ENCODE data around the gene PIK3R3.

The PIK3R3 gene

DNA sequence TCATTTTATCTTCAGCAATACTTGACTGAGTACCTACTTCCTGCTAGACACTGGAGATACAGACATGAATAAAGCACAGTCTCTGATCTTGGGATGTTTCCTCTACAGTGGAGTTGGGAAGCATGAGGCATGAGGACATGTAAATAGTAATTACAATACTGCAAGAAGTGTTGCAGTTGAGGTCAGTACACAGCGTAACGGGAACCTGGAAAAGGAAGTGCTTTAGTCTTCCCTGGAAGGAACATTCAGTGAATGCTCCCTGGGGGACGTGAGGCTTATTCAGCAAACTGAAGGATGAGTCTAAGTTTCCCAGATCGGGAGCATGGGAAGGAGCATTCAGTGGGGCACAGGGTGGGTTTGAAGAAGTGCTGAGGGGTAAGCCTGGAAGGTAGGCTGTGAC, 112.4 kb downstream of the PIK3R3 start:
- DNase-seq: no peak

DNA sequence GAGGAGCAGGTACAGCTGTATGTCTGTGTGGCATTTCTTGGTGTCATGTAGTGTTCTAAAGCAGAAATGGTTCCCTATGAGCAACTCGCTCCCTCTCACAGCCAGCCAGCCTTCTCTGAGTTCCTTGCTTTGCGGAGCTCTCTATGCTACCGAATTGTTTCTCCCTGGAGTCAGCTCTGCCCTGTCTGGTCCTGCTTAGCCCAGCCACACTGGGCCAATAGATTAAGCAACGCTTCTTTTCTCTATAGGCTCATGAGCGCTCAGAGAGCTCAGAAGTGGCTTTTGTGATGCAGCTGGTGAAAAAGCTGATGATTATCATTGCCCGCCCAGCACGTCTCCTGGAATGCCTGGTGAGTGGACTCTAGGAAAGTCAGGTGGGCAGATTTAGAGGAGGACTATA, 113.1 kb downstream of the PIK3R3 start:
- DNase-seq: no peak

DNA sequence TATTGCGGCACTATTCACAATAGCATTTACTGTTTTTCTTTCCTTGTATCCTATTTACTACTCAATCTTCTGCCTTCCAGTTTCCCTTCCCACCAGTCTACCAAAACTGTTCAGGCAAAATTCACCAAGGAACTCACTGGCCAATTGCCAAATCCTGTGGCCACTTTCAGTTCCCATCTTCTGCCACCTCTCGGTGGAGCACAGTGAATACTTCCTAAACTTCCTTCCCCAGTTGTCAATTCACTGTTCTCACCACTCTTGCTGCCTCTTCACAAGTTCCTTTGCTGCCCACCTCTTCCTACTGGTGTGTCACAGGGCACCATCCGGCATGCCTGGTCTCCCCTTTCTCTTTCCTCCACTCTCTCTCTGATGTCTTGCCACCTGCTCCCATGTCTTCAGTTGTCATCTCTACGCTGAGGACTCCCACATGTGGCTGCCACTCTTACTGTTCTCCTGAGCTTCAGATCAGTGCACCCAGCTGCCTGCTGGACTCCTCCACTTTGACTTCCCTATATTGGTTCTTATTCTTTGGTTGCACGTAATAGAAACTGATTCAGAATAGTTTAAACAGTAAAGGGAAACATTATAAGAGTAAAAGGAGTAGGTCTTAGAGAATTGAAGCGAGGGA, 114.4 kb downstream of the PIK3R3 start:
- DNase-seq: no peak

DNA sequence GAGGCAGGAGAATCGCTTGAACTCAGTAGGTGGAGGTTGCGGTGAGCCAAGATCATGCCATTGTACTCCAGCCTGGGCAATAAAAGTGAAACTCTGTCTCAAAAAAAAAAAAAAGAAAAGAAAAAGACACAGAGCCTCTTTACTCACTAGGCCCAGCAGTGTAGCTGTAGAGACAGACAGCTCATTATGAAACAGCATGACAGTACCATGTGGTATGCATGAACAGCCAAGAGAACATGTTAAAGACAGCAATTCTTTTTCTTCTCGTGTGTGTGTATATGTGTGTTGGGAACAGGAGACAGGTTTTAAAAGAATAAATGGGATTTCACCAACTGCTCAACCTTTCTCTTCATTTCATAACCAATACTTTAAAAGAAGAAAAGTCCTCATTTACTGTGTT, 118.8 kb downstream of the PIK3R3 start:
- no peak for DNase-seq

DNA sequence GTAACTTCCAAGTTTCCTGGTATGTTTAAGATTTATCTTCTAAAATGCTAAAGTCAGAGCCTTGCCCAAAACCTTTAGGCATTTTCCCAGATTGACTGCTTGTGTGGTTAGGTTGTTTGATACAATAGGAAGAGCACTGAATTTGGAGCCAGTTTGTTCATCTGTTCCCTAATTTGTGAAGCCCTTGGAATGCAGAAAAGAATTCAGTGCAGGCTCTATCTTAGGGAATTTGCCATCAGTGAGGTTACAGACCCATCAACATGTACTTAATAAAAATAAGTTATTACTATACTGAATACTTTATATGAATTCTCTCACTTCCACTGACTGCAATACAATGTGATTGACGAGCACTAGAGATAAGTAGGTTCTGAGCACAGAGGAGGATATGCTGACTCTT, 120.2 kb downstream of the PIK3R3 start:
- DNase-seq: no peak

DNA sequence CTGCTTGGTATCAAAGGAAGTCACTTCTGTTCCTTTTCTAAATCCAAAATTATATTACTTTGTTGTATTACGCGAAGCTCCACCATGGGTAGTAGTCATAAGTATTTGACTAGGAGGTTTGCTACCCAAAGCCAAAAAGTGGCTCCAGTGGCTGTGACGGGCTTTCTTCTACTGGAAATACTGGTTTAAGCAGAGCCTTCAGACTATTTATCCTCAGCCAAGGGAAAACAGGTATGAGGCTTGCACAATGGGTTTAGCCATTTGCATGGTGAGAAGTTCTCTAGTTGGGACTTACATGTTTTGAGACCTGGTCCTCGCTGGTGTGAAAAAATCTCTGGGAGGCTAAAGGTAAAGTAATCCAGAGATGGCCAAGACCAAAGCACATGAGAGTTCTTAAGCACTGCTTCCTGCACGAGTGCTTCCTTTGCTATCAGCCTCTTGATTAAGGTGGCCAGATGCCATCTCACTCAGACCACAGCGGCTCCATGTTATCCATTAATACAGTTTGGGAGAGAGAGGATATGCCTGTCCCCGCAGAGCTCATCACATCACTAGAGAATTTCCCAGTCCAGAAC, 121.2 kb downstream of the PIK3R3 start:
- no peak for DNase-seq

DNA sequence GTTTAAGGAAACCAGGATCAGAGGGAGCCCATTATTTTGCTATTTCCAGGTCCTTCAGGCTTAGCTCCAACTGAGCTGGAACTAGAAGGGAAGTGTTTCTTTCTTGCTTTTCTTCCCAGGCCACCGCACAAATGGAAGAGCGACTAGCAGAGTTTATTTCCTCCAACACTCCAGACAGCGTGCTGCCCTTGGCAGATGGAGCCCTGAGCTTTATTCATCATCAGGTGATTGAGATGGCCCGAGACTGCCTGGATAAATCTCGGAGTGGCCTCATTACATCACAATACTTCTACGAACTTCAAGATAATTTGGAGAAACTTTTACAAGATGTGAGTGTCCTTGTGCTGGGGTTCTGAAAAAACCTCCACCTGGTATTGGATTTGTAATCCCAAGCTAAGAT, 121.8 kb downstream of the PIK3R3 start:
- no peak for DNase-seq

DNA sequence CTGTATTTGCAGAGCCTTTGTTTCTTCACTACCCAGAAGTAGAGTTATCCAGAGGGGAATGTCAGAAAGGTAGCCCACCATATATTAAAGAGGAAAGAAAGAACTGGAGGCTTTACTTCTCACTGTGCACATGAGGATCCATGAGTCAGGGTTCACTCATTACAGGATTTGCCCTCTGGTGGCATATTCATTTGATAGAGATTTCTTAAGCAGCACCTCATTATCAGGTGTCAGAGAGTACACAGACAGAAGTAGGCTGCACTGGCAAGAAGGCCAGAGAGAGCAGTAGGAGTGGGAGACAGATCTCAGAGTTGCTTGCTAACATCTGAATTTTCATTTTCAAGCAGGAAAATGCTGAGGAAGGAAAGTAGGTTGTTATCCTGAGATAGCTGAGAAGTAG, 123.8 kb downstream of the PIK3R3 start:
- no peak for DNase-seq

DNA sequence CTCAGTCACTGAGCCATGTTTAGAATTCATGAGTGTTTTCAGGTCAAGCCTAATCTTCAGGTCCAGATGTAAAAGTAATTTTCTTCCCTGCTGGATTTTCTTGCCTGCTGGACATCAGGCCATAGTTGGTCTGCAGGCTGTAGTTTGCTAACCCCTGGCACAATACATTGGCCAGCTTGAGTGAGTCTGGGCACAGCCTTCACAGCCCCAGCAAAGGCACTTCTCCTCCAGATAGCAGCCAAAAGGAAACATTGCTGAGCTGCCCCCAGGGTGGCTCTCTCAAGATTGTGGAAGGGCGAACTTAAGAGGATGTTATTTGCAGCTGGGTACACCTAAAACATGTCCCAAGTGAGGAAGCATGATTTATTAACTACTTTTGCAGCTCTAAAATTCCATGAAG, 126.8 kb downstream of the PIK3R3 start:
- DNase-seq: no peak

DNA sequence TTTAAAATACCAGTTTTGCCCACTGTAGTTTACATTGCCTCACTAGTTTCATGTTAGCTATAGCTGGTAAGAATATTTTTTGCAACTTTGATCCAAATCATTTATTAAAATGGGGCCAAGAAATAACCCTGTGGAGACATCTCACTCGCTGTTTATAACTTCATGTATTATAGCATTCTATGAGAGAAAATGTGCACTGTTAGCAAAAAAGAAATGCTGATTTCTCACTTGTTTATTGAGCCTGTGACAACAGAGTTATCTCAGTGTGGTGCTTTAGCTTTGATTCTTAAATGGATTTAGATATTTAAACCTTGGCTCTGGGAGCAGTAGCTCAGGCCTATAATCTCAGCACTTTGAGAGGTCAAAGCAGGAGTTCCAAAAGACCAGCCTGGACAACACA, 127.9 kb downstream of the PIK3R3 start:
- DNase-seq: no peak

DNA sequence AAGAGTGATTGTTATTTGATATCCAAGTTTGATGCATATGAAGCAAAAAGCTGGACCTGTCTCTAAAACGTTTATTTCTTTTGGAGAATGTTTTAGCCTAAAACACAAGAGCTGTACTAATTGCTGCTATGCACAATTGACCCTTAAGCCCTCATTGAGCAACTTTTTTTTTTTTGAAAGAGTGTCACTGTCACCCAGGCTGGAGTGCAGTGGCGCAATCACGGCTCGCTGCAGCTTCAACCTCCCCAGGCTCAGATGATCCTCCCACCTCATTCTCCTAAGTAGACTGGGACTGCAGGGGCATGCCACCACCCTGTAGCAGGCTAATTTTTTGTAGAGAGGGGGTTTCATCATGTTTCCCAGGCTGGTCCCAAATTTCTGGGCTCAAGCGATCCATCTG, 129.1 kb downstream of the PIK3R3 start:
- no peak for DNase-seq

DNA sequence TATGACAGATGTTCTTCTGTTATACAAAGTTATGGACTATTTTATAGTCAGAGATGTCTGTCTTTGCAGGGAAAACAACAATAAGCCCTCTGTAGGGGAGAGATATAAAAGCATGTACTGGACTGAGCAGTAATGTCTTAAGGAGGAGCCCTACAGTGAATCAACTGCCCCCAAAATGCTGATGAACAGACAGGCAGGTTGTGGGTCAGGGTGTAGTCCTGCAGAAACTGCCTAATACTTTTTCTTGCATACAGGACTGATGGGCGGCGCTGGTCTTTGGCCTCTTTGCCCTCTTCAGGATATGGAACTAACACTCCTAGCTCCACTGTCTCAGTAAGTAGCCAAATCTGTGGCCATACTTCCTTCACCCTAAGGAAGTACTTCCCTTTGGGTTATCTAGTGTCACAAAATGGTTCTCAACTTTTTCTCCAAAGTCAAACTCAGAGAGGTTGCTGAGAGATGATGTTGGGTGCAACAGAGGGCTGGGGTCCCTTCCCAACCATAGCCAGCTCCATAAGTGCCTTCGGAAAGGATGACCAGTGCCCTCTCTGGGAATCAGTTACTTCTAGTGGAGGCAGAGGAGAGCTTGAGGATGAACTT, 129.8 kb downstream of the PIK3R3 start:
- DNase-seq: no peak

DNA sequence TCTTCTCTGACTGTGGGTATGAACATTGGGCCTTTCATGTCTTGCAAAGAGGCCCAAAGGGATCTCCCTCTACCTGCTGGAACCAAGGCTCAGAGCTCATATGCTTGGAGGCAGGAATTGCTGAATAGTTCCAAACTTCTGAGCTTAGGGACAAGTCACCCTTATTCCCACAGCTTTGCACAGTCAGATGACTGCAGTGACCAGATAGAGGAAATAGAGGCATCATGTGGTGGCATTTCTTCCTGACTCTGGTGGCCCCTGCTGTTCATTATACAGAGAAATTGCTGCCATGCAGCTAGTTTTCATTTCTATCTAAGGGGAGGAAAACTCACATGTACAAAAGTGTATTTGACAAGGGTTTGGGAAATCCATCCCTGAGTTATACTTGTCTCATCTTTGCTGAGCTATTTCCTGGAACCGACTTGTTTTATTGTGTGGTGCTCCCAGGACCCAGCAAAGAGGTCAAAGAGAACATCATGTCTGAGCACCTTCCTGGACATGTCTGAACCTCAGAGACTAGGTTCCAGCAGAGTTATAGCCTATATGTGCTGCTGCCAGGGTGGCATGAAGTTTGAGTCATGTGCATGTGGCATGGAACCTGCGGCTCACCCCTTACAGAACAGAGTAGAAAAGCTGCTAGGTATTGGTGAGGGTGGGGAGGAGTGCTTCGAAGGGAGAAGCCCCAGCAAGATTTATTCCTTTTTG, 131.2 kb downstream of the PIK3R3 start:
- no peak for DNase-seq

DNA sequence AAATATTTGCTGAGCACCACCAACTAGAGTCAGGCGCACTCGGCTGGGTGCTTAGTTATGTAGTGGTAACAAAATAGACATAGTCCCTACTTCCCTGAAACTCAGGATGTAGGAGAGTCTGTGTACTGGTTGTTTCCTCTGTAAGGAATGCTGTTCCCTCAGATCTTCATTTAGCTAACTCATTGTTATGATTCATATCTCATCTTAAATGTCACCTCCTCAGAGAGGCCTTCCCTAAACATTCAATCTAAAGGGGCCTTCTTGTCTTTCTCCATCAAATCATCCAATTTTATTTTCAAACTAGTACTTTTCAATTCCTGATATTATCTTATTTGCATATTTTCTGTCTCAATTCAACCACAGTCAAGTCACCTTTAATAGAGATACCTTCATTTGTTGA, 132.9 kb downstream of the PIK3R3 start:
- DNase-seq: no peak

DNA sequence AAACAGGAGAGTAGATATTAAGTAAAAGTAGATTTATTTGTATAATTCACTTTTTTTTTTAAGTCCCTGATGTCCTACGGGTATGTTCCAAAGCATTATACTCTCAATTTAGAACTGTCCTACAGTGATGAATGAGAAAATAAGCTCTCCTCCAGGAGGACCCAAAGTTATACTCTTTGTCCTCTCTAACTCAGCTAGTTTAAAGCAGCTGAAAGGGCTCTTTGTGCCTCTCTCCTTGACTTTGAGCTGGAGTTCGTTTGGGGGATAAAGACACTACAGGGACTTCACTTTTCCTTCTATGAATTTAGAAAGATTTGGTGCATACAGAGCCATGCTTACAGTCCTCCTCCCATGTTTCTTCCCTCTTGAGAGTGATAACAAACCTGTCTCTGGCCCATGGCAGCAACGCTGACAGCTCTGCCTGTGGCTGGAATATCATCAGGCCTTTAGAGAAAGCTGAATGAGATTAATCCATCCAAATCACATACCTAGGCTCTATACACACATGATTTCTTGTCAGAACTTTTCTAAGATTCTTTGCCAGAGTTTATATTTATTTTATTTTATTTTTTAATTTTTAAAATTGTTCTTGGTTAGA, 134.3 kb downstream of the PIK3R3 start:
- no peak for DNase-seq

DNA sequence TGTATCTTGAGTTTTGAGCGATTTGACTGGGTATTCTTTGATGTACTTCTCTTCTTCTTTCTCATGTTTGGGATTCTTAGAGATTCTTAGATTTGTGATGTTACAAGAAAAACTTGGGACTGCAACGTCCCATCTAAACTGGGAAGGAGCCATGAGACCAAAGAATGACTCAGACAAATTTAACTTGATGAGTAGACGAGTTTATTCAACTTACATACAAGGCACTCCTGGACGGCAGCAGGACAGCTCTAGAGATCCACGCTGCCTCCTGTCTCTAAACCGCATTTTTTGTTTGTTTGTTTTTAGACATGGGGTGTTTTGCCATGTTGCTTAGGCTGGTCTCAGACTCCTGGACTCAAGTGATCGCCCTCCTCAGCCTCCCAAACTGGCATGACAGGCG, 137.1 kb downstream of the PIK3R3 start:
- no peak for DNase-seq

DNA sequence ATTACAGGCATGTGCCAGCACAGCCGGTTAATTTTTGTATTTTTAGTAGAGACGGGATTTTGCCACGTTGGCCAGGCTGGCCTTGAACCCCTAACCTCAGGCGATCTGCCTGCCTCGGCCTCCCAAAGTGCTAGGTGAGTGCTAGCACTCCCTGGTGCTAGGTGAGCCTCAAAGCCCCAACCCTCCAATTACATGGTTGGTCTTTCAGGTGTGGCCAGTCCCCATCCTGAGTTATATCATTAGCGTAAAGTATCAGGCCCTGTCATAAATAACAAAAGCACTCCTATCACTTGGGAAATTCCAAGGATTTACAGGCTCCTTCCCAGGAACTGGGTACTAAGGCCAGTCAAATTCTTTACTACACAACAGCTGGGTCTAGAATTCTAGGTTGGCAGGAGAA, 138.0 kb downstream of the PIK3R3 start:
- no peak for DNase-seq

Data from cerebellar nuclear complex (tissue), 1 donor.